Islet precursor cell (in vitro differentiated cells): ENCODE data around the gene DENND4B.
"Not testable (repeated sequence)": the region's sequence is repeated elsewhere in the genome, so short reads cannot be mapped to it uniquely, and the experiment has no call there.

Experiments used
- DNase-seq: peaks from one replicate; pipeline ENCODE4 v3.0.0-alpha.2; 2018

The DENND4B gene, protein sequence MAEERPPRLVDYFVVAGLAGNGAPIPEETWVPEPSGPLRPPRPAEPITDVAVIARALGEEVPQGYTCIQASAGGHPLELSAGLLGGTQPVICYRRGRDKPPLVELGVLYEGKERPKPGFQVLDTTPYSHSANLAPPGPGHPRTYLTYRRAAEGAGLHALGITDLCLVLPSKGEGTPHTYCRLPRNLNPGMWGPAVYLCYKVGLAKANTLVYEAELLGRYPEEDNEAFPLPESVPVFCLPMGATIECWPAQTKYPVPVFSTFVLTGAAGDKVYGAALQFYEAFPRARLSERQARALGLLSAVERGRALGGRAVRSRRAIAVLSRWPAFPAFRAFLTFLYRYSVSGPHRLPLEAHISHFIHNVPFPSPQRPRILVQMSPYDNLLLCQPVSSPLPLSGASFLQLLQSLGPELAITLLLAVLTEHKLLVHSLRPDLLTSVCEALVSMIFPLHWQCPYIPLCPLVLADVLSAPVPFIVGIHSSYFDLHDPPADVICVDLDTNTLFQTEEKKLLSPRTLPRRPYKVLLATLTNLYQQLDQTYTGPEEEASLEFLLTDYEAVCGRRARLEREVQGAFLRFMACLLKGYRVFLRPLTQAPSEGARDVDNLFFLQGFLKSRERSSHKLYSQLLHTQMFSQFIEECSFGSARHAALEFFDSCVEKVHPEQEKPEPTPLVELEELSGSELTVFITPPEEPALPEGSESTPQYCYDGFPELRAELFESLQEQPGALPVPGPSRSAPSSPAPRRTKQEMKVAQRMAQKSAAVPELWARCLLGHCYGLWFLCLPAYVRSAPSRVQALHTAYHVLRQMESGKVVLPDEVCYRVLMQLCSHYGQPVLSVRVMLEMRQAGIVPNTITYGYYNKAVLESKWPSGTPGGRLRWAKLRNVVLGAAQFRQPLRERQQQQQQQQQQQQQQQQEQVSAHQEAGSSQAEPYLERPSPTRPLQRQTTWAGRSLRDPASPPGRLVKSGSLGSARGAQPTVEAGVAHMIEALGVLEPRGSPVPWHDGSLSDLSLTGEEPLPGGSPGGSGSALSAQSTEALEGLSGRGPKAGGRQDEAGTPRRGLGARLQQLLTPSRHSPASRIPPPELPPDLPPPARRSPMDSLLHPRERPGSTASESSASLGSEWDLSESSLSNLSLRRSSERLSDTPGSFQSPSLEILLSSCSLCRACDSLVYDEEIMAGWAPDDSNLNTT (N-terminal part only)

GRCh38 chr1:153946622-153947241, at the start of gene DENND4B:
TSS of gene DENND4B (minus strand) at chr1:153946718. CDS start at chr1:153944374, 2,344 bp downstream.
- DNase-seq: peak; percentile 91

GRCh38 chr1:153995640-153996039, 49.1 kb upstream of the DENND4B start:
- DNase-seq: no peak

DNA sequence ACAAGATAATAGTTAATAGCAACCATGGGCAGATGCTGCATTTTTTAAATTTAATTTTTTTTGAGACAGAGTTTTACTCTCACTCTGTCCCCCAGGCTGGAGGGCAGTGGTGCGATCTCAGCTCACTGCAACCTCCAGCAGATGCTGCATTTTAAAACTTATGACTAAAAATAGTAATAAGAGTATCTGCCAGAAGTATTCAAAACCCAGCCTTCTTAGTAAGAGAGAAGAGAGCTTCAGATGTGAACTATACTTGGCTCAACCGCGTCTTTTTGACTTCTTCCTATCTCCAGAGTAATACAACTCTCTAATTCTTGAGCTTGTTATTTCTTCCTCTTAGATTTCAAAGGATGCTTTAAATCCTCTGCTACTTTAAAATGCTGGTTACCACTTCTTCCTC, 48.7 kb upstream of the DENND4B start:
- no peak for DNase-seq

DNA sequence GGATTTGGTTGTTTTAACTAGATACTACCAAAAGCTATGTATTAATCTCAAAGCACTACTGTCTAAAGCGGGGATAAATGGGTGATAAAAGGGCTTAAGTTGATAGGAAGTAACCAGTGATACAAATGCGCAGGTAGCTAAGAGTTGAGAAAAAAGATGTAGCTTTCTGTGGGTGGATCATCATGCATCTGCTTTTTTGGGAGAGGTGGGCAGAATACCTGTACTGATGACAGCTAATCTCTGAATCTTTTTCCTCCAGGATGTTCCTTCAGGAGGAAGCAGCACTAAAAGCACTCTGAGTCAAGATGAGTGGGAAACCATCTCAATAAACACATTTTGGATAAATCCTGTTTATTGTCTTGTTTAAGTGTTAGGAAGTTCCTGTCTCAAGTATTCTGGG, 45.3 kb upstream of the DENND4B start:
- DNase-seq: no peak

- no peak for DNase-seq
Observed at GRCh38 chr1:153991151-153991630, 44.7 kb upstream of the DENND4B start.

GRCh38 chr1:153990468-153991150, 44.1 kb upstream of the DENND4B start, which contains the start of gene RPS27:
TSS of gene RPS27 (plus strand) at chr1:153990762. CDS start at chr1:153990797, 35 bp downstream.
- peak; percentile 95 for DNase-seq

DNA sequence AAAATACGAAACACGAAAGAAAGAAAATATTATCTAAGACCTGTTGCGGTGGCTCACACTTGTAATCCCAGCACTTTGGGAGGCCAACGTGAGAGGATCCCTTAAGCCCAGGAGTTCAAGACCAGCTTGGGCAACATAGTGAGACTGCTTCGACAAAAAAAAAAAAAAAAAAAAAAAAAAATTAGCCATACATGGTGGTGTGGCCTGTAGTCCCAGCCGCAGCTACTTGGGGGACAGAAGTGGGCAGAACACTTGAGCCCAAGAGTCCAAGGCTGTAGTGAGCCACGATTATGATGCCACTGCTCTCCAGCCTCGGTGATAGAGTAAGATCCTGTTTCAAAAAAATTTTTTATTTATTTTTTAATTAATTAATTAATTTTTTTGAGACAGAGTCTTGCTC, 41.1 kb upstream of the DENND4B start:
- no peak for DNase-seq

DNA sequence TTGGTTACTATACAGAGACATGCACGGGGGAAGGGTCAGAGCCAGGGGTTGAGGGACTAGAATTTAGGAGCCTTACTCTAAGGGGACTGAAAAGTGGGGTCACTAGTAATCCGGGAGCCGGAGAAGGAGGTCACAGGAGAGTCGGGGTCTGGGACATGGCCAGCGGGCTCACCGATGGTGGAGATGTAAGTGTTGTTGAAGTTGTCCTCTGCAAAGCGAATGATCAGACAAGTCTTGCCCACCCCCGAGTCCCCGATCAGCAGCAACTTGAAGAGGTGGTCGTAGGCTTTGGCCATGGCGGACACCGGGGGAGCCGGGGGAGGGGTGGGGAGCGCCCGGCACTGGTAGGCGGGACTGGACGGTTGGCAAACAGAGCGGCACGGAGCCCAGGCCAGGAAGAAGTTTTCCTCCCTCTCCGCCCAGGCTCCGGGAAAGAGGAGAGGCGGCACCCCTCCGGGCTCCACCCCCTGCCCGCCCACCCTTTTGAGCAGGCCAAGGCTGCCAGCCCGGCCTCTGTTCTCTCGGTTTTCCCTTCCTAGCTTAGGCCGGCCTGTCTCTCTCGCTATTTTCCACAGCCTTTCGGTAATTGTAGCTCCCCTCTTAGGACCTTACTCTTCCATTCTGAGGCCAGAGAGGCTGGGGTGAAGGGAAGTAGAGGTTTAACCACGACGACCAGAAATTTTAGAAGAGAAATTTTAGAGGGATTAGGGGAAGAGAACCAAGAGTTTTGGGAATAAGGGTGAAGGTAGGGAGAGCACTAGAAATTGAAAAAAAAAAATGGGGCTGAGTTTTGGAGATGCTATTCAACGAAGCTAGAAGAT, 39.6 kb upstream of the DENND4B start, which contains the start of gene RAB13:
Gene RAB13, minus strand, starts transcription at position 399 of the 821 bp plus-strand sequence. Its CDS starts 103 bp downstream, at position 296.
- DNase-seq: peak; percentile 96

DNA sequence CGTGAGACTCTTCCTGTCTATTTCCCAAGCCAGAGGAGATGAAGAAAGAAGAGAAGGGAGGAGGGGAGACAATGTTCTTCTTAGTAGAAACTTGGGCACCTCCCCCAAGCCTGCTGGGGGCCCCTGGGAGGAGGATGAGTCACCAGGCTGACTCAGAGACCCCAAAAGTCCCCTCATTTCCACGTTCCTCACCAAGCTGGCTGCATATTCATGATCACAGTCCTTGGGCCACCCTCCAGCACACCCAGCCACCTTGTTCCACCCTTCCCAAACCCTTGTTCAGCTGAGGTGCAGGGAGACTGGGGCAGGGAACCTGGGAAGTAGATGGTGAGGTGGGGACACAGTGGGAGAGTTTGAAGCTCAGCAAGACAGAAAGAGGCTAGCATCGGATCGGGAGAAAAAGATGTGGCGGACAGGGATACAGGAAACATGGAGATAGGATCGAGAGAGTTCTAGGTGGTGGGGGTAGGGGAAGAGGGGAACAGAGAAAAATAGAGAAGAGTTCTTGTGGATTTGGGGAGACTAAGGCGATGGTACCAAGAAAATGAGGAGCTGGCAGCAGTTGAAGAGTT, 38.9 kb upstream of the DENND4B start:
- DNase-seq: no peak

GRCh38 chr1:153984123-153984894, 37.8 kb upstream of the DENND4B start:
- DNase-seq: no peak

DNA sequence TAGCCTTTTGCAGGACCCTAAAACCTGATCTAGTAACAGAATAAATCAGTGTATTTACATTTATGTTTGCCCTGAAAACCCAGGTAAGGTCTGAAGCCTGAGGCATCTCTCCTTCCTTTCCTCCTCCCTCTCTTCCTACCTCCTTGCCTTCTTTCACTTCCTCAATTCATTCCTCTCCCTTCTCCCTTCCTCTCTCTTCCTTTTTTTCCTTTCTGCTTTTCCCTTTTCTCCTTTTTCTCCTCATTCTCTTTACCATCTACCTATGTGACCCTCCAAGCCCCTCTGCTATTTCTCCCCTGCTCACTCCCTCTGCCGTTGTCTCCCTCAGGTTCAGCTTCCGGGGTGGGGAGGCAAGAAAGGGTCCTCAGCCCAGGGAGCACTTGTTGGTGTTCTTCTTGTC, 35.2 kb upstream of the DENND4B start:
- not testable (repeated sequence) for DNase-seq

- not testable (repeated sequence) for DNase-seq
Observed at GRCh38 chr1:153979091-153979490, 32.6 kb upstream of the DENND4B start.

DNA sequence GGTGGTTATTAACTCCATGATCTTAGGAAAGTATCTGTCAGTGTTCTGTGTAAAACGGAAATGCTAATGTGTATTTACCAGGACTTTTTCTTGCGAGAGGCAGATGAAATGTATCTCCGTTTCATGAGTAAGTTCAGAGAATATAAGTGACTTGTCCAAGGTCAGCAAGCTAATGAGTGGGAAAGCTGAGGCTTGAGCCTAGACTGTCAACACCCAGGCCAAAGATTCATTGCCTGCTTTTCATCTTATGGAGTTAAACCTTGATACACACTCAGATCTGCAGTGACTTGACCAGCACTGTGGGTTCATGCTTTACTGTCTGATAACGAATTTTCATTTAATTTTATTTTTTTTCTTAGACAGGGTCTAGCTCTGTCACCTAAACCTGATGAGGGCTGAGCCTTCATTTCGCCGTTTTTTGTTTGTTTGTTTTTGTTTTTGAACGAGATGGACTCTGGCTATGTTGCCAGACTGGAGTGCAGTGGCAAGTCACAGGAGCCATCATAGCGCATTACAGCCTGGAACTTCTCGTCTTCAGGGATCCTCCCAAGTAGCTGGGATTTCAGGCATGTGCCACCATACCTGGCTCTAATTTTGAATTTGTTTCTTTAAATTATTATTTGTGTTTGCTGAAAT, 31.9 kb upstream of the DENND4B start:
- DNase-seq: no peak

DNA sequence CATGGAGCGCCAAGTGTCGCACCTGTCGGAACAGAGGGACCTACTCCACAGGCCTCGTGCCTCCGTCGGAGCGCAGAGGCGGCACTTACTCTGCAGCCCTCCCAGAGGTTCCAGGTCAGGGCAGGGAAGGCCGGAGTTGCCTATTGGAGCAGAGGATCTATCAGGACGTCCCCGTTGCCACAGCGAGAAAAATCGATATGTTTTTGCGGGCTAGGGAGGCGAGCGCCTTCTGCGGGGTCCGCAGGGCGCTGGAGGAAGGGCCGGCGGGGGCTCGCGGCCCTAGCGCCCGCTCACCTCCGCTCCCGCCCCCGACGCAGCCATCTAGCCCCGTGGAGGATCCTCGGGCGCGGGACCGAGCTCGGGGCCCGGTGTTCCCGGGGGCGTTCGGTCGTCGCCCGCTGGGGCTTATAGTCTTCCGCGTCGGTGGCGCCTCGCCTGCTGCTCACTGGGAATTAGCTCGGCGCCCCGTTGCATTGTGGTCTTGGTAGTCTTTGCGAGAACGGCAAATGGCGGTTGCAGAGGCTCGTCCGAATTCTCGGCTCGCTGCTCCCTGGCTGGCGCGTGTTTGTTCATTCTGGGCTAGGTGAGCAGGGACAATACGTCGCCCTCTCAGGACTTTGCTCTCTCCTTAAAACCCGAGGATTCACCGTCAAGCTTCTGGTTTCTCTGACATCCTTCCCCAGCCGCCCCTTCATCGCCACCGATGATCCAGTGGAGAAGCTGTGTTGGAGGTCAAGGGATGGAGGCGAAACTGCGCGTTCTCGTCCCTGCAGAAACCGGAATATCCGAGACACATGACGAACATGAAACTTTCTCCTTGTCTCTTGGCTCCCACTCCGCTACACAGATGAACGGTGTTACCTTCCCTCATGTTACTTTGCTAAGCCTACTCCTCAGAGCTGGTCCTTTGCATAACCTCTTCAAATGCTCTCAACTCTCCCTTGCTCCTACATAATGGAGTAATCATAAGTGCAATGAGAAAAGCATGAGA, 31.0 kb upstream of the DENND4B start, which contains the start of gene JTB:
Gene JTB, minus strand, starts transcription at position 425 of the 991 bp plus-strand sequence. Its CDS starts 422 bp downstream, at position 3.
- DNase-seq: peak; percentile 91

DNA sequence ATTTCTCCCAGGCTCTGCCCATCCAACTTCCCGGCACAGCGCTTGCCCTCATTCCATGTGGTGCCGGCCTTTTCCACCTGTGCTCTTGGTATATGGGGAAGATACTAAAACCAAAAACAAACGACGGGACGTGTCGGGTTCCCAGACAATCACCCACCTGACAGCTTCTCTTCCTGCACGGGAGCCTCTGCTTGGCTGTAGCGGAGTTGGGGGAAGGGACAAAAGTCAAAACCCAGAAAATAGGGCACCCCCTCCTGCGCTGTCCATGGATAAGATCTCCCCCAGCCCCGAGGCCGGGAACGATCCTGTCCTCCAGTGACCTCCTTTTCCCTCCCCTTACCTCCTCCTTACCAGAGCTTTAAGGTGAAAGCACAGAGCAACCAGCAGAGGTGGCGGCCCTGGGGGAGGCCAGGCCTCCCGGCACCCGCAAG, 30.3 kb upstream of the DENND4B start:
- no peak for DNase-seq

DNA sequence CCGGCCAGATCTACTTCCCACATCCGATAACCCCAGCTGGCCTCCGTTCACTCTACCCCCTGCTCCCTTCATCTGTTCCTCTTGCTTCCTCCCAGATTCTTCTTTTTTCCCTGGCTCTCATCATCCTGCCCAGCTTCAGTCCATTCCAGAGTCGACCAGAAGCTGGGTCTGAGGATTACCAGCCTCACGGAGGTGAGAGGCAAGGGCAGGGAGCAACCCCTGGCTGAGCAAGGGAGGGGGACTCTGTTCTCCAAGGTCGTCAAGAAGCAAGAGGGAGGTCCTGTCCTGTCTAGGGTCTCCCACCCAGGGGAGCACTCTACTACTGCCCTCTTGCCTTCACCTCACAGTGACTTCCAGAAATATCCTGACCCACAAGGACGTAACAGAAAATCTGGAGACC, 27.0 kb upstream of the DENND4B start:
- DNase-seq: no peak

DNA sequence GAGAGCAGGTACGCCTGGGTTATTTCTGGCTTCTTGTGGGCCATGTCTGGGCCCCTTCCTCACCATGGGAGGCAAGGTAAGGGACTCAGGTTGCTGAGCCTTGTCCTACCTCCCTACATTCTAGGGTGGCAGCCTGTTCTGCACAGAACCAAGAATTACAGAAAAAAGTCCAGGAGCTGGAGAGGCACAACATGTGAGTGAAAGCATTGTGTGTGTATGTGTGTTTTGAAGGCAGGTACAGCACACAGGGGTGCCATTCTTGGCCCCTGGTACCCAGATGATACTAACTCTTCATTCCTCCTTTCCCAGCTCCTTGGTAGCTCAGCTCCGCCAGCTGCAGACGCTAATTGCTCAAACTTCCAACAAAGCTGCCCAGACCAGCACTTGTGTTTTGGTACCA, 26.6 kb upstream of the DENND4B start:
- DNase-seq: no peak

- no peak for DNase-seq
Observed at GRCh38 chr1:153970346-153970745, 23.8 kb upstream of the DENND4B start.
